Transverse colon (tissue), 1 donor: Measurements from ENCODE around the gene SYNE1.

Source experiments
- EP300 ChIP-seq: sonication (generic); formaldehyde crosslinking; IDR thresholded peaks from one replicate; pipeline ENCODE4 v1.6.1; 2017; ENCODE audit warnings: antibody characterized with exemption, low read depth
- POLR2A ChIP-seq: fragments of 450-650 bp; IDR thresholded peaks from one replicate; pipeline ENCODE4 v1.6.1; 2016; ENCODE audit warnings: antibody characterized with exemption, mild to moderate bottlenecking, moderate library complexity

- no peak for TF ChIP-seq POLR2A
- TF ChIP-seq EP300: no peak
These were observed 43.8 kb upstream of the SYNE1 start for GRCh38 chr6:152680879-152681517.
